HUES64 (cell line): ENCODE data around the gene IRGQ.
"Not testable (repeated sequence)": the region's sequence is repeated elsewhere in the genome, so short reads cannot be mapped to it uniquely, and the experiment has no call there.

ENCODE experiments used
- H3K27ac ChIP-seq: 2 replicates; pipeline ENCODE4 v1.7.0; 2013; ENCODE audit warnings: low read depth, low read length, inconsistent platforms
- H3K27me3 ChIP-seq: 2 replicates; pipeline ENCODE4 v1.6.1; 2013; ENCODE audit warnings: mild to moderate bottlenecking, low read length; ENCODE audit not compliant: insufficient read depth
- H3K36me3 ChIP-seq: 2 replicates; pipeline ENCODE4 v1.6.1; 2013; ENCODE audit warnings: mild to moderate bottlenecking, low read length; ENCODE audit not compliant: insufficient read depth
- H3K4me1 ChIP-seq: 2 replicates; pipeline ENCODE4 v1.6.1; 2013; ENCODE audit warnings: mild to moderate bottlenecking, low read length, moderate library complexity; ENCODE audit not compliant: insufficient read depth
- H3K4me3 ChIP-seq: 2 replicates; pipeline ENCODE4 v1.5.1; 2013; ENCODE audit warnings: mild to moderate bottlenecking, low read length, moderate library complexity
- H3K9ac ChIP-seq: 2 replicates; pipeline ENCODE4 v1.6.1; 2013; ENCODE audit warnings: mild to moderate bottlenecking, low read depth, low read length
- H3K9me3 ChIP-seq: 2 replicates; pipeline ENCODE4 v1.6.1; 2013; ENCODE audit warnings: low read depth, low read length; ENCODE audit not compliant: insufficient read depth
- WGBS: fragments of 150-250, 120-280 bp; methylation state at CpG from one replicate; pipeline ENCODE4 v1.1.7; 2013; ENCODE audit warnings: missing lambda C conversion rate; 5-methylcytosine and 5-hydroxymethylcytosine counted together

Gene IRGQ

GRCh38 chr19:43551399-43552197, 44.3 kb downstream of the IRGQ start:
- H3K36me3 ChIP-seq, result peaks cover 57% of the 10 kb centered on the region
- 92% methylated on average over 23 of the region's 23 CpGs for WGBS
- H3K4me1 ChIP-seq, result no peaks in the 10 kb centered on the region
- H3K27me3 ChIP-seq, result no peaks in the 10 kb centered on the region
- no peak overlapping the region for H3K4me3 ChIP-seq
- no peaks in the 10 kb centered on the region for H3K9me3 ChIP-seq
- H3K9ac ChIP-seq, result no peak overlapping the region
- H3K27ac ChIP-seq, result no peak overlapping the region

- no peak overlapping the region for H3K4me3 ChIP-seq
- no peak overlapping the region for H3K9ac ChIP-seq
- no peak overlapping the region for H3K27ac ChIP-seq
- peaks cover 58% of the 10 kb centered on the region for H3K36me3 ChIP-seq
- WGBS, result 97% methylated on average over 2 of the region's 2 CpGs
- no peaks in the 10 kb centered on the region for H3K4me1 ChIP-seq
- H3K9me3 ChIP-seq, result no peaks in the 10 kb centered on the region
- H3K27me3 ChIP-seq, result no peaks in the 10 kb centered on the region
These were observed 47.2 kb downstream of the IRGQ start for GRCh38 chr19:43548706-43549105.

- not testable (repeated sequence) for H3K4me3 ChIP-seq, H3K9ac ChIP-seq, H3K27ac ChIP-seq, H3K27me3 ChIP-seq, H3K4me1 ChIP-seq, H3K9me3 ChIP-seq
- no CpG with 5 or more reads among the region's 24 CpGs for WGBS
- H3K36me3 ChIP-seq, result peaks cover 60% of the 10 kb centered on the region
These were observed 48.0 kb downstream of the IRGQ start for GRCh38 chr19:43547926-43548325.

- peaks cover 62% of the 10 kb centered on the region for H3K36me3 ChIP-seq
- WGBS, result 97% methylated on average over 3 of the region's 3 CpGs
These were observed 49.4 kb downstream of the IRGQ start for GRCh38 chr19:43546581-43546980.

GRCh38 chr19:43545981-43546380, 50.0 kb downstream of the IRGQ start:
- WGBS, result 90% methylated on average over 2 of the region's 2 CpGs
- no peaks in the 10 kb centered on the region for H3K9me3 ChIP-seq
- no peak overlapping the region for H3K4me3 ChIP-seq
- H3K27me3 ChIP-seq, result no peaks in the 10 kb centered on the region
- H3K4me1 ChIP-seq, result no peaks in the 10 kb centered on the region
- H3K36me3 ChIP-seq, result peaks cover 60% of the 10 kb centered on the region
- no peak overlapping the region for H3K9ac ChIP-seq
- no peak overlapping the region for H3K27ac ChIP-seq

More at GRCh38 chr19:43546581-43546980, 49.4 kb downstream of the IRGQ start:
- Histone ChIP-seq H3K4me3 (no peak overlapping the region), H3K4me1 (no peaks in the 10 kb centered on the region), H3K27me3 (no peaks in the 10 kb centered on the region), H3K9me3 (no peaks in the 10 kb centered on the region), H3K9ac (no peak overlapping the region), H3K27ac (no peak overlapping the region)

GRCh38 chr19:43545276-43545675, 50.7 kb downstream of the IRGQ start:
- no peak overlapping the region for H3K27ac ChIP-seq
- H3K36me3 ChIP-seq, result peaks cover 61% of the 10 kb centered on the region
- no peak overlapping the region for H3K9ac ChIP-seq
- no peak overlapping the region for H3K4me3 ChIP-seq
- no peaks in the 10 kb centered on the region for H3K27me3 ChIP-seq
- H3K4me1 ChIP-seq, result no peaks in the 10 kb centered on the region
- WGBS, result 91% methylated on average over 5 of the region's 5 CpGs
- H3K9me3 ChIP-seq, result no peaks in the 10 kb centered on the region

- Histone ChIP-seq H3K4me1 (no peaks in the 10 kb centered on the region), H3K9me3 (peaks cover 3% of the 10 kb centered on the region), H3K36me3 (peaks cover 63% of the 10 kb centered on the region), H3K27me3 (no peaks in the 10 kb centered on the region), H3K27ac (no peak overlapping the region), H3K9ac (no peak overlapping the region), H3K4me3 (no peak overlapping the region)
- 96% methylated on average over 9 of the region's 9 CpGs for WGBS
These were observed 51.9 kb downstream of the IRGQ start for GRCh38 chr19:43544077-43544476.

GRCh38 chr19:43541920-43542650, 53.8 kb downstream of the IRGQ start:
- Histone ChIP-seq H3K27me3 (no peaks in the 10 kb centered on the region), H3K9me3 (peaks cover 12% of the 10 kb centered on the region), H3K9ac (no peak overlapping the region), H3K4me1 (no peaks in the 10 kb centered on the region), H3K4me3 (no peak overlapping the region), H3K27ac (no peak overlapping the region), H3K36me3 (peaks cover 78% of the 10 kb centered on the region)
- over 99% methylated on average over 5 of the region's 5 CpGs for WGBS

- no peak overlapping the region for H3K4me3 ChIP-seq
- peaks cover 77% of the 10 kb centered on the region for H3K36me3 ChIP-seq
- 0 out of 2 replicates have a peak, but pooled peaks cover 3% of the 10 kb centered on the region for H3K4me1 ChIP-seq
- WGBS, result 65% methylated on average over 3 of the region's 3 CpGs
- H3K27me3 ChIP-seq, result no peaks in the 10 kb centered on the region
- H3K27ac ChIP-seq, result no peak overlapping the region
- peaks cover 12% of the 10 kb centered on the region for H3K9me3 ChIP-seq
- H3K9ac ChIP-seq, result no peak overlapping the region
These were observed 55.6 kb downstream of the IRGQ start for GRCh38 chr19:43540381-43540780.

- H3K27ac ChIP-seq, result no peak overlapping the region
- H3K4me3 ChIP-seq, result no peak overlapping the region
- H3K9ac ChIP-seq, result no peak overlapping the region
- H3K9me3 ChIP-seq, result peaks cover 12% of the 10 kb centered on the region
- H3K36me3 ChIP-seq, result peaks cover 64% of the 10 kb centered on the region
- 0 out of 2 replicates have a peak, but pooled peaks cover 3% of the 10 kb centered on the region for H3K4me1 ChIP-seq
- no peaks in the 10 kb centered on the region for H3K27me3 ChIP-seq
These were observed 57.0 kb downstream of the IRGQ start for GRCh38 chr19:43538922-43539321.
